Measurements from ENCODE around the gene ACSS1.

ACSS1 gene

GRCh38 chr20:24977797-24978196, 80.1 kb downstream of the ACSS1 start:
- no peaks in the 10 kb centered on the region for H3K4me1 ChIP-seq (ENCODE audit: insufficient read depth, low read length)
- H3K9me3 ChIP-seq (ENCODE audit: control insufficient read depth, insufficient read depth, low read length) = no peaks in the 10 kb centered on the region
- no peak overlapping the region for H3K9ac ChIP-seq (ENCODE audit: low read depth, low read length)
- peaks cover 2% of the 10 kb centered on the region; the same call in 1 of the 2 replicates for H3K36me3 ChIP-seq (ENCODE audit: insufficient read depth, low read length)

GRCh38 chr20:24977336-24977735, 80.6 kb downstream of the ACSS1 start:
- H3K36me3 ChIP-seq (ENCODE audit: insufficient read depth, low read length) = peaks cover 2% of the 10 kb centered on the region; the same call in 1 of the 2 replicates
- no peaks in the 10 kb centered on the region for H3K4me1 ChIP-seq (ENCODE audit: insufficient read depth, low read length)
- no peaks in the 10 kb centered on the region for H3K9me3 ChIP-seq (ENCODE audit: control insufficient read depth, insufficient read depth, low read length)
- no peak overlapping the region for H3K9ac ChIP-seq (ENCODE audit: low read depth, low read length)

GRCh38 chr20:24972341-24972740, 85.6 kb downstream of the ACSS1 start:
- no peaks in the 10 kb centered on the region for H3K9me3 ChIP-seq (ENCODE audit: control insufficient read depth, insufficient read depth, low read length)

GRCh38 chr20:24971376-24972101, 86.4 kb downstream of the ACSS1 start:
- no peaks in the 10 kb centered on the region for H3K4me1 ChIP-seq (ENCODE audit: insufficient read depth, low read length)
- H3K36me3 ChIP-seq (ENCODE audit: insufficient read depth, low read length) = peaks cover 9% of the 10 kb centered on the region
- no peak overlapping the region for H3K9ac ChIP-seq (ENCODE audit: low read depth, low read length)
- H3K9me3 ChIP-seq (ENCODE audit: control insufficient read depth, insufficient read depth, low read length) = no peaks in the 10 kb centered on the region

More at GRCh38 chr20:24972341-24972740, 85.6 kb downstream of the ACSS1 start:
- Histone ChIP-seq H3K36me3 (ENCODE audit: insufficient read depth, low read length) (peaks cover 9% of the 10 kb centered on the region), H3K4me1 (ENCODE audit: insufficient read depth, low read length) (no peaks in the 10 kb centered on the region), H3K9ac (ENCODE audit: low read depth, low read length) (no peak overlapping the region)

GRCh38 chr20:24970754-24971153, 87.2 kb downstream of the ACSS1 start:
- Histone ChIP-seq H3K9ac (ENCODE audit: low read depth, low read length) (no peak overlapping the region), H3K36me3 (ENCODE audit: insufficient read depth, low read length) (peaks cover 13% of the 10 kb centered on the region), H3K9me3 (ENCODE audit: control insufficient read depth, insufficient read depth, low read length) (no peaks in the 10 kb centered on the region), H3K4me1 (ENCODE audit: insufficient read depth, low read length) (no peaks in the 10 kb centered on the region)

DNA sequence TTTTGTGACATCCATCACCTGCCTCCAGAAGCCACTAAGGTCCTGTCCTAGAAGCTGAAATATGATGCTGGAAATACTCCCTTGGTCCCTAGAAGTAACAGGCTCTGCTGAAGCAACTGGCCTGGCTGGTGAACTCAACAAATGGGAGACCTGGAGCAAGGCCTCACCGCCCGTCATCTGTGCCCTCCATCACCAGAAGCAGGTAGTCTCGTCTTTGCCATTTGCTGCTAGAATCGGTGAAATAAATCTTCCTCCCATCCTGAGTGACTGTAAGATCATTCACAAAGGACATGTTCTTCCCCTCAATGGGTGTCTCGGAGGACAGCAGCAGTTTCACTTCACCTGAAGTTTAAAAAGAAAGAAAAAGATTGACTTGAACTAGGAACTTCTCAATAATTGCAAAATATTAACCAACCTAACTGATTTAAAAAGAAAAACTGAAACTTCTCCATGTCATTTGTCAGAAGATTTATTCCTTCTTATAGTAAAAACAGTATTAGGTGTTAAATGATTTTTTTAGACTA, 87.8 kb downstream of the ACSS1 start:
- H3K9me3 ChIP-seq (ENCODE audit: control insufficient read depth, insufficient read depth, low read length) = no peaks in the 10 kb centered on the region
- H3K4me1 ChIP-seq (ENCODE audit: insufficient read depth, low read length) = no peaks in the 10 kb centered on the region
- peaks cover 13% of the 10 kb centered on the region for H3K36me3 ChIP-seq (ENCODE audit: insufficient read depth, low read length)
- no peak overlapping the region for H3K9ac ChIP-seq (ENCODE audit: low read depth, low read length)

DNA sequence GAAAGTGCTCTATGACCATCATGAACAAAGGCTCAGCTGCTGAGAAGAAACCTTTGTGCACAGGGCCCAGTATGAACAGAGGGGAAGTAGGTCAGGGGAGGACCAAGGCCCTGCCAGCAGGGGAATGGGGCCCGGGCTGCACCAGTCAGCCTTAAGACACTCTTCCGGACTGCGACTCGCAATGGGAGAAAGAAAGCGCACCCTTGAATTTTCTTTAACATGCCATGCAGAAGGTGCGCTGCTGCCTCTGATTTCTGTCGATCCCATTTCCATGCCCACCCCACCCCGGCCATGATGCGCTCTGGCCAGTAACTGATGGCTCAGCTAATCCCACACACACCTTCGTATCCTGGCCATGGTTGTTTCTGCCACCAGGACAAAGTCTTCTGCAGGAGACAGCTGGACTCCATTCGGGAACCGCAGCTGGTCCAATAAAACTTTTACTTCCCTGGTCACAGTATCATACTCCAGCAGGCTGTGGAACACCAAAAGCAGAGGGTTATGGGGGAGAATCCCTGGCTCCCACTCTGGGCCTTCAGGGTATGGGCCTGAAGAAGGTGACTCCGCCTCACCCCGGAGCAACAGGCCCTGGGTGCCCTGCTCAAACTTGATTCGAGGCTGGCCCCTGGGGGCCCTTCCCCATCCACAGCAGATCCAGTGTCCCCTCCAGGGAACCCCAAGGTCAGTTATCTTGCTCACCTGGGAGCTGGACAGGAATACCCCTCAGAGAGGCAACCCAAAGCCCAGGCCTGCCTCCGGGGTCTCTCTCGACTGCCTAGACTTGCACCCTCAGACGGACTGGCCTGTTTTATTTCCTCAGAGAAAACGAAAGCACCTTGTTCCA, 88.5 kb downstream of the ACSS1 start:
- Histone ChIP-seq H3K4me1 (ENCODE audit: insufficient read depth, low read length) (no peaks in the 10 kb centered on the region), H3K9ac (ENCODE audit: low read depth, low read length) (no peak overlapping the region)

DNA sequence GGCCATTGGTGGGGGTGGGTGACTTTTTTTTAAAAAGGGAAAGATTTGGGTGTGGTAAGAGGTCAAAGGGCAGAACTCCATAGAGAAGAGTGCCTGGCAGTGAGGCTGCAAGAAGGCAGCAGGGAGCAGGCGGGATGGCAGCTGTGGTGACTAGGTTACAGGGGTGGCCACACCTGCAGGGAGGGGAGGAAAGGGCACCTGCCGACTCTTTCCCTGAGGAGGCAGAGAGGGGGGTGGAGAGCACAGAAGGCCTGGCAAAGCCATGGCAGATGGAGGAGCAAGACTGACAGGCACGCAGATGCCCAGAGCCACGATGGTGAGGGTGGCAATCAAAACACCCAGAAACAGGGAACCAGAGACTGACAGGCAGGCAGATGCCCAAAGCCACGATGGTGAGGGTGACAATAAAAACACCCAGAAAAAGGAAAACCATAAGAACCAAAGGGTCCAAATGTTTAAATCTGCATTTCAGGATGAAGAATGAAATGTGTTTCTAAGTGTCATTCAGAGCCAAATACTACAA, 89.6 kb downstream of the ACSS1 start:
- no peaks in the 10 kb centered on the region for H3K4me1 ChIP-seq (ENCODE audit: insufficient read depth, low read length)
- no peaks in the 10 kb centered on the region for H3K9me3 ChIP-seq (ENCODE audit: control insufficient read depth, insufficient read depth, low read length)
- H3K36me3 ChIP-seq (ENCODE audit: insufficient read depth, low read length) = peaks cover 13% of the 10 kb centered on the region
- H3K9ac ChIP-seq (ENCODE audit: low read depth, low read length) = no peak overlapping the region

More for the DNA sequence above, 88.5 kb downstream of the ACSS1 start:
- Histone ChIP-seq H3K36me3 (ENCODE audit: insufficient read depth, low read length) (peaks cover 13% of the 10 kb centered on the region), H3K9me3 (ENCODE audit: control insufficient read depth, insufficient read depth, low read length) (no peaks in the 10 kb centered on the region)

GRCh38 chr20:24966317-24967012, 91.5 kb downstream of the ACSS1 start:
- H3K4me1 ChIP-seq (ENCODE audit: insufficient read depth, low read length) = no peaks in the 10 kb centered on the region
- H3K9ac ChIP-seq (ENCODE audit: low read depth, low read length) = no peak overlapping the region
- peaks cover 17% of the 10 kb centered on the region for H3K36me3 ChIP-seq (ENCODE audit: insufficient read depth, low read length)
- no peaks in the 10 kb centered on the region for H3K9me3 ChIP-seq (ENCODE audit: control insufficient read depth, insufficient read depth, low read length)

DNA sequence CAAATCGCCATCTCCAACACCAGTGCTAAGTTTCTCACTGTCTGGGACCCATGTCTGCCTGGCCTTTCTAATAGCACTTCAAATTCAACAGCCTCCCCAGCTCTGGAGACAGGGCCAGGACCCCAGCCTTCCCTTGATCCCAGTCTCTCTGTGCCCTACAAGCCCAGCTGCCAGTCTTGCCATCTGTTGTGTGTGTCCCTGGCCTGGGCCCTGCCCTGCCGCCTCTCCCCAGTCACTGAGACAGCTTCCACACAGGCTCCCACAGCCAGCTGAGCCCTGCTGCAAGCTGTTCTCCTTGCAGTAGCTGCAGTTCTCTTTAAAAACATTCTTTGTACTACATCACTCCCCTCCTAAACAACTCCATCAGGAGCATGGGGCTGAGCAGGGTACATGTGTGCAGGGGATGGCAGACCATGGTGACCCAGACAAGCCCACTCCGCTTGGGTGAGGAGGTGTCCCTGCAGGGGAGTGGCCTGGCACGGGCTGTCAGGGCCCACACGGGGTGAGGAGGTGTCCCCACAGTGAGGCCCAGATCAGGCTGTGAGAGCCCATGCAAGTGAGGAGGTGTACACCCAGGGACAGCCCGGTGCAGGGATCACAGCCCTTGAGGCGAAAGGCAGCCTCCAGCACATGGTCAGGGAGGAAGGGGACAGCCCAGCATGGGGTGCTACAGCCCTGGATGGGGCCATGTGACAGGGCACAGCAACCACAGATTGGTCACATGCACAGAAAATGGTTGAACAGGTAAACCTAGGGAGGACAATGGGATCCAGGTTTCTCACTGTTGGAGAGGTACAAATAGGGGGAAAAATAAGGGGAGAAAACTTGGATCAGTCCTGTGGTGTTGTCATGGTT, 92.6 kb downstream of the ACSS1 start:
- Histone ChIP-seq H3K36me3 (ENCODE audit: insufficient read depth, low read length) (peaks cover 16% of the 10 kb centered on the region), H3K9me3 (ENCODE audit: control insufficient read depth, insufficient read depth, low read length) (no peaks in the 10 kb centered on the region), H3K4me1 (ENCODE audit: insufficient read depth, low read length) (no peaks in the 10 kb centered on the region), H3K9ac (ENCODE audit: low read depth, low read length) (no peak overlapping the region)

GRCh38 chr20:24964506-24964840, 93.5 kb downstream of the ACSS1 start:
- Histone ChIP-seq H3K9ac (ENCODE audit: low read depth, low read length) (no peak overlapping the region), H3K4me1 (ENCODE audit: insufficient read depth, low read length) (no peaks in the 10 kb centered on the region), H3K9me3 (ENCODE audit: control insufficient read depth, insufficient read depth, low read length) (no peaks in the 10 kb centered on the region), H3K36me3 (ENCODE audit: insufficient read depth, low read length) (peaks cover 12% of the 10 kb centered on the region)

DNA sequence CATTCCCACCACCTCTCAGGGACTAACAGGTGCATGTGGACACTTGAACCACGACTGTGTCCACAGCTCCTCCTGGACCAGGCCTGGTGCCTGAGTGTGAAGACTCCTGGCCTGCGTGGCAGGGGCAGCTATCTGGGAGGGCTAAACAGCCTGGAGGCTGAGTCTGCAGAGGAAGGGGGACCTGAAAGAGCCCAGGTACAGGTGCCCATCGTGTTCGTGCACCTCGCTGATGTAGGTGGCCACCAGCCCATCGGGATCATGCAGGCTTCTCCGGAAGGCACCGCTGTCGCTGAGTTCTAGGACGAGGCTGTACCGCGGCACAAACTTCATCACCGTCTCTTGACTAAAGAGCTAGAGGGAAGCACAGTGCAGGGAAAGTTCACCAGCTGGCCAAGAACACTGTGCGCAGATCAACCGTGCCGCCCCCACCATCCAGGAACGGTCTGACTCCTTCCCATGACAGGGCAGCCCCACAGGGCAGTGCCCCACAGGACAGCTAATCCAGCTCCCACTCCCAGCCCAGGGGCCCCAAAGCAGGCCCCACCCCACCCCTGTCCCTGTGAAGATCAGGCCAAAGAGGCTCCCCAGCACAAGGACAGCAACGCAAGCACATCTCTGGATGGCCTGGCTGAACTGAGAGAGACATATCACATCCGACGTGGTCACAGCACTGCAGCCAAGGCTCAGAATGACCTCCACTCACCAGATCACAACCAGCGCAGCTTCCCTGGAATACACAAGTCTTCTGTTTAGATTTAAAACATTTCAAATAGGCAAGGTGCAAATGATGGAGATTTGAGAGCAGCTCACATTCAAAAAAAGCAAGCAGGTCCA, 94.0 kb downstream of the ACSS1 start:
- Histone ChIP-seq H3K9me3 (ENCODE audit: control insufficient read depth, insufficient read depth, low read length) (no peaks in the 10 kb centered on the region), H3K9ac (ENCODE audit: low read depth, low read length) (no peak overlapping the region), H3K4me1 (ENCODE audit: insufficient read depth, low read length) (no peaks in the 10 kb centered on the region), H3K36me3 (ENCODE audit: insufficient read depth, low read length) (peaks cover 12% of the 10 kb centered on the region)

- Histone ChIP-seq H3K36me3 (ENCODE audit: insufficient read depth, low read length) (peaks cover 12% of the 10 kb centered on the region), H3K9me3 (ENCODE audit: control insufficient read depth, insufficient read depth, low read length) (no peaks in the 10 kb centered on the region), H3K4me1 (ENCODE audit: insufficient read depth, low read length) (no peaks in the 10 kb centered on the region), H3K9ac (ENCODE audit: low read depth, low read length) (no peak overlapping the region)
Measured at GRCh38 chr20:24962510-24962909, 95.4 kb downstream of the ACSS1 start.
